ENCODE data around the gene GPER1.

- TF ChIP-seq CTCF (IDR thresholded peaks at IDR 0.05; ENCODE audit: insufficient read depth, low read length, poor library complexity, severe bottlenecking), result no peak
- no peak for TF ChIP-seq EZH2phosphoT487 (conservative IDR thresholded peaks at IDR 0.05; ENCODE audit: low read length)
Observed at GRCh38 chr7:1085266-1085665, 2.6 kb upstream of the GPER1 start.

Measured in SU-DHL-6 (cell line).